GM18519 (cell line): ENCODE results near the gene NSMCE1.

Experiments used
- ATAC-seq: cut with Tn5 transposase; IDR thresholded peaks from one replicate; pipeline ENCODE4 v1.9.1; 2021; ENCODE audit warnings: mild to moderate bottlenecking, moderate library complexity; ENCODE audit not compliant: unreplicated experiment, low FRiP score

Gene NSMCE1

DNA sequence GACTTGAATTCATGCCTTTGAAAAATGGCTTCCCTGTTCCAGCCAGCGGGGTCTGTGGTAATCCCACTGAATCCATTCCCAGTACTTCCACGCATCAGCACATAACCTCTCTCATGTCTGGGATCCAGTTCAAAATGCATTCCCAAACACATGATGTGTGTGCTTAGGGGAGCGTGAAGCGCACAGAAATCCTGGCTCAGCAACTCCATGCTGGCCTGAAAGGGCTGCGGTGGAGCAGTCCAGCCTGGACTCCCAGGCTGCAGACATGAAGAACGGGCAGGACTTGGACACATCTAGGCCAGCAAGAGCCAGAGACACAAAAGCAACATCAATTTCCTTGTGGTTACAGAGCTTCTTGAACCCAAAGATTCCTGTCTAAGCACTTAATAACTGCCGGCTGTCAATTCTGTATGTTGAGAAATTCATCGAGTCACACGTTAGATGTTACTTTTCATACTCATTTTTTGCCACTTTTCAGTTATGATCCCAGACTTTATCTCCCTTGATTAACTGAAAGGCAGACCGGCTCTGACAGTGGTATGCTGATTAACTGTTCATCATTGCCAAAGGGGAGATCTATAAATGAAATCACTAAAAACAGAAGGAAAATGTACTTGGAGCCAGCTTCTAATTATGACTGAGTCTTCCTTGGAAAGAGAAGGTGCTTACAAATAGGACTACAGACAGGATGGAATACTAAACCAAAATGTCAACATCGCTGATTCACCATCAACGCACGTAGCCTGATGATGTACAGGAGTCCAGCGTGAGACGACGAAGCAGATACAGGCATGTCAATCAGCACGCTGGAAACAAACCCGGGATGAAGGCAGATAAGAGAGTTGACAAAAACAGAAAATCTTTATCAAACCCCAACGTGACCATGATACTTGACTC is 23.0 kb downstream of the NSMCE1 start:
- no peak for ATAC-seq

DNA sequence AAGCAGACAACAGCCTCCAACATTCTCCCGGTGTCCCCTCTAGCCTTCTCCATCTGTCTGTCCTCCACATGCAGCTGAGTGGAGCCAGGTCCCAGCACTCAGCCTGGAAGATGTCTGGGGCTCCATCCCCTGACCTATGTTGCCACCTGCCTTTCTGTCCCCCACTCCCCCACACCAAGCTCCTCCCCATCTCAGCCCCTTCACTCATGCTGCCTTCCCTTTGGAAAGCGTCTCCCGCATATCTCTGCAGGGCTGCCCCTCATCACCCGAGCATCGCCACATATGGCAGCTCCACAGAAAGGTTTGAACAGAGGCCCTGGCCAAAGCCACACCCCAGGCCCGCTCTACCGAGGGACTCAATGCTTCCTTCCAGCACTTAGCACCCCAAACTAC is 24.2 kb downstream of the NSMCE1 start:
- ATAC-seq = no peak

DNA sequence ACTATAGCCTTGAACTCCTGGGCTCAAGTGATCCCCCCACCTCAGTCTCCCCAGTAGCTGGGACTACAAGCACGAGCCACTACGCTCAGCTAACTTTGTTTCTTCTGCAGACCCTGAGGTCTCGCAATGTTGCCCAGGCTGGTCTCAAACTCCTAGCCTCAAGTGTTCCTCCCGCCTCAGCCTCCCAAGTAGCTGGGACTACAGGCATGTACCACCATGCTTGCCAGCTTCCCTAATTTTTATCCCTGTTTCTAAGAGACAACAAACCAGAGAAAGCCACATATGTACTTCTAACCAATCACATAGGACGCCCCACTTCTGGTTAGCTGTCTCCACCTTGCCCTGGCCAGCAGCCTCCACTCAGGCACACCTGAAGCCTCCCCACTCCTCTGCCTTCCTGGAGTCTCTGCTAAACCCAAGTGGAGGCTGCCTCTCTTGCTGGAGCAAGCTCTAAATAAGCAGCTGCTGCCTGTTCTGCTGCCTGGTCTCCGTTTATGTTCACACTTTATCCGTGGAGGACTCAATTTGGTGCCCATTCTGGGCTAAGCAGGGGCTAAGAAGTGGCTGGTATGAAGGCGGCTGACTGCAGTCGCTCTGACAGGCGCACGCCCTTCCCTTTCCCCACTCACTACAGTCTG is 24.7 kb downstream of the NSMCE1 start:
- no peak for ATAC-seq

DNA sequence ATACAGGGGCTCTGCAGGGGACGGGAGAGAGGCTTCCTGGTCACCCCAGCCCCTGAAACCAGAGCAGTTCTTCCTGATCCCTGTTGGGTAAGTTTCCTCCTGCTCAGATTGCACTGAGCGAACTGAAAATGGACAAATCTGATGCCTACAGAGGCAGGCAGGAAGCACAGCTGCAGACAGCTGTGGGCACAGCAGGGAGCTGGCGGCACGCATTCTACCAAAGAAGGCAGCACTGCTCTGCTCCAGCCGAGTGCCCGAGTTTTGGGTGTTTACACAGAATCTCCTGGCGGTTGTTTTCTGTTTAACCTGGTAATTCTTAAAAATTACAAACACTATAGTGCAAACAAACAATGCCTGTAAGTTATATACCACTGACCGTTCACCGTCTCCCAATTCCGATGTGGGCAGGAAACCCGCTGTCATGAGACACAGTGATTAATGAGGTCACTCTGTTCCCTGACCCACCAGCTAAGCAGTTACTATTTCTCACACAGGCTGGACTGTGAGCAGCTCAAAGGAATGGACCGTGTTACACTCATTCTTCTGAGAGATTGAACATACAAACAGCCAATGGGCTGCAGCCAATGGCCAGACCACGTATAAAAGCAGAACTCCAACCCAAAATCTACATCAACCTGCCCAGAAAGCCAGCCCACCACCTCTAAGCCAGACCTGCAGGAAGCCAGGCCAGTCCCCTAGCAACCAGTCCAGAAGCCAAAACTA is 25.5 kb downstream of the NSMCE1 start:
- ATAC-seq = no peak

DNA sequence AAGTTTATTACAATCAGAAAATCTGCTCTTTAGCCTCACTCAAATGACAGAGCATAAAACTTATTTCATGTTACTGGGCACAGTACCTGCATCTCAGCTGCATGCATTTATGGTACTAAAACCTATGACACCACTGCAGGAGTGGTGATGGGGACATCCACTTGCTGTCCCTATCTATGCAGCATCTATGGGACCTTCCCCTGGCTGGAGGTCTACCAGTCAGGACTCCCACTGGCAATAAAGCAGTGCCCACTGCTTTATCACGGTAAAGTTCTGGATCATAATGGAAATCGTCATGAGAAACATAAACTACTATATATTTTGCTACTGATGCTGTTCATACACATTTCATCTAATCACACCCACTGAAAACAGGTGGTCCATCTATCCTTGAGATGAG is 26.2 kb downstream of the NSMCE1 start:
- ATAC-seq = no peak

DNA sequence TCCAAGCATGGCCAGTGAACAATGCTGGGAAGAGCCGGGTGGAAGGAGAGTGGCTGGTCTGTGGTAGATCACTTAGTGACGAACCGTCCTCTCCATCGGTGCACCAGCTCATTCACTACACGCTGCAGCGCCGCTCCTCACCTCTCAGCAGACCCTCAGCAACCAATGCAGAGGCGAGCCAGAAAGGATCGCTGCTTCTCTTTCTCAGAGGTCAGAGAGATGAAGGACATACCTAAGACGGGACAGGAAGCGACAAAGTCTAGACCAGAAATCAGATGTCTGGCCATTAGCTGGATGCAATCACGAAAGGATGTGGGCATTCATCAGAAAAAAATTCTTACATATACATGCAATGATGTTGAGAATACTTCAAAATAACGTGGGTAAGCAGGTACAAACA is 26.9 kb downstream of the NSMCE1 start:
- no peak for ATAC-seq

DNA sequence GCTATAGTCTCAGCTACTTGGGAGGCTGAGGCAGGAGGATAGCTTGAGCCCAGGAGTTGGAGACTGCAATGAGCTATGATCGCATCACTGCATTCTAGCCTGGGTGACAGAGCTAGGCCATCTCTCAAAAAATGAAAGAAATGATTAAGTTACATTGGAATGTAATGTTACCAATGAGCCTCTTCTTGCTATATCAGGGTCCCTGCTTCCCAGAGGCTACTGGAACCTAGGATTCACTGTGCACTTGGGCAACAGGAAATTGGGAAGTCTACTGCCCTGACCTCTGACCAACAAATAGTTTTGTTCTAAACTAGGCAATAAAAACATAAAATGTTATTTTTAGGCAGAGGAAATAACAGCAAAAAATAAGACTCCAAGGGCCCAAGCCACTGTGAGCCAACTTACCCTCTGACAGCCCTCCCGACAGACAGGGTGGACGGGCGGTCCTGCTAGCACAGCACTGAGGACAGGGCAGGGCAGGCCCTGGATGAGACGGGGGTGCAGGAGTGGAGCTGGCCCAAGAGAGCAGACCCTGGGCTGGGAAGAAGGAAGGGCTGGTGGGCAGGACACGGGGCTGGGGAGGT is 27.5 kb downstream of the NSMCE1 start:
- no peak for ATAC-seq

DNA sequence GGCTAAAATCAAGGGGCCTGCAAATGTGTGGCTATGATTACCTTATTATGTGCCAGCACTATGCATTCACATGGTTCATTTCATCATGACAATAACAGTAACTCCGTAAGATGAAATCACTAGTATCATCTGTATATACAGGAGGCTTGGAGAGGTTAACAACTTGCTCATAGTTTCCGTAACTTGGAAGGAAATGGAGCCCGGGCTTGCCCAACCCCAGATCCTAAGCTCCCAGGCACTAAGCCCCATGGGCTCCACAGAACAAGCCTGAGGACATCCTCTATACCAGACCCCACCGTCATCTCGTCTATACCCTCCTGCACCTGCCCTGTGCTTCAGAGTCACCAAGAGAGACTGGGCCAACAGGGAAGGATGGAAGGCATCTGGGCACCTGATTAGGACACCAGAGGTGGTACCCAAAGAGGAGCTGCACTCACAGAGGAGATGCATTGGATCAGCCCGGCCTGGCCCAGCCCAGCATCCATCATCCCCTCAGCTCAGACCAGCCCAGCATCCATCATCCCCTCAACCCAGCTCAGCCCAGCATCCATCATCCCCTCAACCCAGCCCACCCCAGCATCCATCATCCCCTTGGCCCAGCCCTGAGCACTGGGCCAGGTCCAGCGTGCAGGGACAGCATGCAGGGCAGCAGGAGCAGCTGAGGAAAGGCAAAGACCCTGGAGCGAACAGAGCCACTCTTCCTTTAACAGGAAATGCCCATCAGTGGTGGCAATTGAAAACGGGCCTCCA is 28.5 kb downstream of the NSMCE1 start:
- no peak for ATAC-seq

DNA sequence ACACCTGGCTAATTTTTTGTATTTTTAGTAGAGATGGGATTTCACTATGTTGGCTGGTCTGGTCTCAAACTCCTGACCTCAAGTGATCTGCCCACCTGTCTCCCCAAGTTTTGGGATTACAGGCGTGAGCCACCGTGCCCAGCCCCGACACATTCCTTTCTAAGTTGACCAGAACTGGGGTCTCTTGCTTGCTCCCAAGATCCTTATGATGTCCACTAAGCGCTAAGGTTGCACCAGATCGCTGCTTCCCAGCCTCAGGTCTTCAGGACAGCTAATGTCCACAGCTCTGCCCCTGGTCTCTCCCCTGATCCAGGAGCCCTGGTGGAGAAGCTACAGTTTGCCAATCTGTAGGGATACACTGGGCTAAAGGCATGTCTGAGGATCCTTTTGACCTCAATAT is 29.5 kb downstream of the NSMCE1 start:
- no peak for ATAC-seq

DNA sequence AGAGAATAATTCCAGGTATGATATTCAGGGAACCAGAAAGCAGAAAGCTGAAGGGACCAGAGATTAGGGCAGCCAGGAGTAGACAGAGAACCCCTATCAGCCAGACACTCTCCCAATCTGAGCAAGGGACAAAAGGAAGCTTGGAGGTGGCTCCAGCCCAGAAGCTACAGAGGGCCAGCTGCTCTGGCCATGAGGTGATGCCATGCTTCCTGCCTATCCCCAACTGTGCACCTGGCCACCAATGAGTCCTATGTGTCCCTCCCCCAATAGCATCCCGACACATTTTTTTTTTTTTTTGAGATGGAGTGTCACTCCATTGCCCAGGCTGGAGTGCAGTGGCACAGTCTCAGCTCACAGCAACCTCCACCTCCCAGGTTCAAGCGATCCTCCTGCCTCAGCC is 30.0 kb downstream of the NSMCE1 start:
- no peak for ATAC-seq

DNA sequence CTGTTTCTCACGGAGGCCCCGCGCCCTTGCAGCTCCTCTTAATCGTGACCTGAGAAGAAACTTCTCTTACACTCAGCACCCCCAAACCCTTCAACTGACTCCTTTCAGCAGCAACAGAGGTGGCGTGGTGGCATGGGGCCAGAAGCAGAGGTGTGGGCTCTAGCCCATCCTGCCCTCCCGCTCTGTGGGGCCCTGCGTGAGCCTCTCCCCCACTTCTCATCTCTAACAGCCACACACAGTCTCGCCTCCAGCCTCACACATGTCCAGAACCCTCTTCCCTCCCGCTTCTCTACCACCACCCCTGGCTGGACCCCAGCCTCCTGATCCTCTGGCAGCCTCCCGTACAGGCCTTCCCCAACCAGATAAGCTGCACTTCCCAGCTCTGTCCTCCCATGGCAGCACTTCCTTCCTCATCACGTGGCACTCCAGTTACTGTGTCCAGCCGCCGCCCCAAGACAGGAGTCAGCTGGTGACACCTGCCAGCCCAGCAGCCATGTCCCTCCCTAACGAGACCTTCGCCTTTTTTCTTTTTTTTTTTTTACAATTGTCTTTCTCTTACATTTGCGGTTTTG is 30.5 kb downstream of the NSMCE1 start:
- ATAC-seq = no peak

DNA sequence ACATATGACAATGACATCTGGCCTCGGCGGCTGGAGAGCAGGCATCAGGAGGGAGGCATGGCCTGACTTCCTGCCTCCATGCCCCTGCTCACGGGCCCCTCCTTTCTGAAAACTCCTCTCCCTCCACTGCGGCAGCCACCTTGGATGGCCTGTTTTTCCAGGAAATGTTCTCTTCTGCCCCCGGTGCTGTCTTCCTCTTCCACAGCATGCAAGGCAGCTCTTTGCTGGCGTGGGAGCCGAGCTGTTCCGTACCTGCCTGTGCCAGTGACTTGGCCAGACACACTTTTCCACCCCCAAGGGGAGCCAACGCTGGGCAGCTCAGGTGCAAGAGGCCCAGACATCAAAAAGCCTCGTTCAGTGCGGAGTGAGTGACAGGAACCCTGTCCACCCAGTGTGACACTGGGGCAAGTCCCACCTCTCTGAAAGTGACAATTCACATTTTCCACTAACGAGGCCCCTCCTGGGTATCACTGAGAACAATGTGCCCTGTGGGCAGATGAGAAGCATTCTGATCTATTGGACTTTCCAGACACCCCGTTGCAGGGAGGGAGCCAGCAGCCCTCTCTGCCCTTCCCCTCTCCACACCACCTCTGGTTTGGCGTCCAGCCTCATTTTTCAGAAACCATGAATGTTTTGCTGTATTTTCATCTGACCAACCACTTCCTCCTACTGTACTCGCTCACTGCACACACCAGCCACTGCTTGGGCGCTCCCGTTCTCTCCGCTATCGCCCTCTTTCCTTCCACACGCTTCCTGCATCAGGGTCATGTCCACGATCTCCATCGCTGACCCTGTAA is 31.2 kb downstream of the NSMCE1 start:
- ATAC-seq = no peak

DNA sequence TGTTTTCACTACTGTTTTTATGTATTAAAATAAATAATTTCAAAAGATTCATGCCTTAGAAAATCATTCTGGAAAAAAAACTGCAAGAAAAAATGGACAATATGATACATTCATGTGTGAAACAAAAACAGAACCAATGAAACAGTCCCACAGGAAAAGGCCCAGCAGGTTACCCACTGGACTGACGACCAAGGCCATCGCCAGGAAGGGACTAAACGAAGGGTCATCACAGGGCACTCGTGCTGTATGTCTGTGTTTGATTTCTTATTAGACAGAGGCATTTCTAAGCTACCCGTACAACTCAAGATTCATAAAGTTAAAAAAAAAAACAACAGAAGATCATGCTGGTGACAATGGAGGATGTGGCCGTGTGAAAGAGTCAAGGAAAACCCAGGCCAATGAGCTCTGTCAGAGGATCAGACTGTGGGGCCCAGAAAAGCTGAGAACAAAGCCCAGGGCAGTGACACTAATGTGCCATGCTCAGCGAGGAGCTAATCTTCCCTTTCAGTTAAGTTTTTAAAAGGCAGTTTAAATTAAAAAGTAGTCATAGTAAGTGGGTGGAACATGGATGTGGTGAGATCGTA is 31.8 kb downstream of the NSMCE1 start:
- no peak for ATAC-seq

DNA sequence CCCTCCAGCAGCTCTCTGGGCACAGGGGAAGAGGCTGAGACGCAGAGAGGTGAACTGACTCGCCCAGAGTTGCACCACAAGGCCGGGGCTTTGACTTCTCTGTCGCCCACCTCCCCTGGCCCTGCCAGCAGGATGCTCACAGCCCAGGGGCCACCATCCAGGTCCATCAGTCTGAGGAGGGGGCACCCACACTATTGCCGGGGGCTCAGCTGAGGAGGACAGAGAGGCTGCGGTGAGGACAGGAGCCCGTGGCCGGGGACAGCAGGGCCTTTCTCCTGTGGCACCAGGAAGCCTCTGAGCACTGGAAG is 32.7 kb downstream of the NSMCE1 start:
- no peak for ATAC-seq

DNA sequence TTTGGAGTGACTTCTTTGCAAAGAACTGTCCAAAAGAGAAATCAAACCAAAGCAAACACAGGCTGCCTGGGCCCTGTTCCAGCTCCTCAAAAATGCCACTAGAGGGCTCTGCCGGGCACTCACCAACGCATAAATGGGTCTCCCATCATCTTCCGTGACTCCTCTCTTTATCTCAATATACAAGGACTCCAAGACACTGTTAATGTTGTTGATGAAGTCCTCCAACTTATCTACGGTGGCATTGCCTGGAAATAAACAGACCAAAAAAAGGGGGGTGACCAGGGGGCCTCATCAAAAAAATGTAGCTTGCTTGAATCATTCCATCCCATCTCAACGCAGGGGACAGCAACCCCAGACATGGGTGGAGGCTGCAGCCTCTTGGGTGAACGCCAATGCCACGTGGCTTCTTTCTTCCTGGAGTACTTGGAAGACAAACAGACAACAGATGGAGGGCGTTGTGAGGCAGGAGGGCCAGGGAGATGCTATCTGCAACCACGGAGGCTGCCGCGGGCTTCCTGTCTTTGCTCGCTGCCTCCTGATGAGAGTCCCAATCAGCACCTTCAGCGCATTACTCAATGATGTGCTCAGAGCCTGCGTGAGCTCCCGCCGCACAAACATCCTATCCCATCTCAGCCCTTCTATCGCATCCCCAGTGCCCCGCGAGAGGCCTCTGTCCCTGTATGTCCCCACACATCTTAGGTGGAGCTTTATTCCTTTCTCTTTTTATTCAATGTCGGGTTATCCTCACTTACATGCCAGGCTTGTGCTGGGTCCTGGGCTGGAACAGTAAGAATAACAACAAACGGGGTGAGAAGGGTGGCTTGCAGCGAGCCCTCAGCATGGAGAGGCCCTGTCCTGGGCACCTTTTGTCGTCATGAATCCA is 33.3 kb downstream of the NSMCE1 start:
- ATAC-seq = no peak

DNA sequence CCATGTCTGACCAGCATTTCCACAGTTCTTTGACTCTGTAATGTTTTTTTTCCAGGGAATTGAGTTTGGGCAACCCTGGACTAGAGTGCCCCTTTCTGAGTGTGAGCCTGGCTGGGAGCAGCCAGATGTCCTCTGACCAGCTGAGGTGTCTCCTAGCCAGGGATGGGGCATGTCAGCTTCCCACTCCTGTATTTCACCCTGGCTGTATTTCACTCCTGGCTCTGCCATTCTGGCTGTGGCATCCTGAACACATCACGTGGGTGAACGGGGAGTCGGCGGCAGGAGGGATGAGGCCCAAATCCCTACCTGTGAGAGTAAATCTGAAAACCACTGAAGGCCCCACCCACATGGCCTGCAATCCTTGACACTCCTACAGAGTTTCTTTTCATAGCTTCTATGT is 34.0 kb downstream of the NSMCE1 start:
- no peak for ATAC-seq

DNA sequence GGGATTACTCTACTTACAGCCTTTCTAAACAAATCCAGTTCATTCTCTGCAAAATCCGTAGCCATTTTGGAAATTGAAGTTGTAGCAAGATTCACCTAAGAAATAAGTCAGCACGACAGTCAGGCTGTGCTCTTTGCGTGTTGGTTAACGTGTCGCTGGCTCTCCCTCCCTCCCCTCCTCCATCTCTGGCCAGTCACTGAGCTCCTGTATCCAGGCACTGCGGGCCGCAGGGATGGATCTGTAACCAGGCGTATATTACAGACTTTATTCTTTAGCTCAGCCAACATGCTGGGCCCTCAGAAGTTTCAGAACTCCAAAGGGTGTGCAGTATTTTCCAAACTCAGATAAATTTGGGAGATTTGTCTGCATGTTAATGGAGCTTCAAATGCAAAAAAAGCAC is 34.4 kb downstream of the NSMCE1 start:
- no peak for ATAC-seq

DNA sequence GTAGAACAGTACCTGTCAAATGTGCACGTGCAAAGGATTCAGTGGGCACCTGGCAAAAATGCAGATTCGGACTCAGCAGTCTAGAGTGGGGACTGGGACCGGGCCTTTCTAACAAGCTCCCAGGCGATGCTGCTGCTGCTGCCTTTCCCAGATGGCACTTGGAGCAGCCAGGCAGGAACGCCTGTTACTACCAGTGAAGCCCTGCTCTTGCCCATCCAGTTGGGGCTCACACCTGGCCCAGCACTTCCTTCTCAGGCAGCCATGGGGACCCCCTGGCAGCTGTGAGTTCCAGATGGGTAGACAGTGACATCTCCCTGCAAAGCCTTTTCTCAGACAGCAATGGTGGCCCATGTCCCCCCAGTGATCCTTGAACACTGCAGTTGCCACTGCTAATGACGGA is 34.8 kb downstream of the NSMCE1 start:
- ATAC-seq = no peak
